ENCODE results near the gene PARD6B. TPM values are rescaled to one million over a fixed set of nuclear protein-coding genes. Genes with fewer than 3 reads are reported as not detected.

Gene PARD6B
- total RNA-seq, 1 donor from 2014 or later = 45.7 TPM

DNA sequence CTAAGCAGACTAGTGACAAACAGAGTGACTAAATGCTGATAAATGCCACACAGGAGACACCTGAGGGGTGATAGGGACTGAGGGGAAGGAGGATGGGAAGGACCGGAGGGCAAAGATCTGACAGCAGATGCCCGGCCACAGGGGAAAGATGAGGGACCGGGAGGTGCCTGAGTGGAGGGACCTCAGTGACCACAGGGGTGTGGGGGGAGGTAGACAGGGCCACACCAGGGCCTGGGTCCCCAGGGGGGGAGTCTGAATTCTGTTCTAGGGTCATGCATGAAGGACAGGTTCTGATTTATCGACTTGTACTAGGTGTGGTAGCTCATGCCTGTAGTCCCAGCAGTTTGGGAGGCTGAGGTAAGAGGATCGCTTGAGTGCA lies 70.4 kb downstream of the PARD6B start:
- no peaks in the 10 kb centered on the region for H3K9me3 Mint-ChIP-seq
- Histone ChIP-seq H3K9ac (no peak overlapping the region), H3K4me1 (no peaks in the 10 kb centered on the region), H3K36me3 (no peaks in the 10 kb centered on the region), H2AFZ (replicated peaks) (no peak overlapping the region), H3F3A (ENCODE audit: low read depth) (no peaks in the 10 kb centered on the region), H3K27me3 (no peaks in the 10 kb centered on the region), H3K9me3 (ENCODE audit: low read depth) (no peaks in the 10 kb centered on the region), H3K27ac (no peak overlapping the region), H4K20me1 (ENCODE audit: low read depth) (peaks cover 9% of the 10 kb centered on the region), H3K4me3 (no peak overlapping the region), H3K4me2 (no peak overlapping the region), H3K79me2 (ENCODE audit: low read depth) (peaks cover 8% of the 10 kb centered on the region)
- H3K4me1 Mint-ChIP-seq = peaks cover 9% of the 10 kb centered on the region
- DNase-seq (ENCODE audit: low spot score) = no peak
- TF ChIP-seq, protein P1, sequence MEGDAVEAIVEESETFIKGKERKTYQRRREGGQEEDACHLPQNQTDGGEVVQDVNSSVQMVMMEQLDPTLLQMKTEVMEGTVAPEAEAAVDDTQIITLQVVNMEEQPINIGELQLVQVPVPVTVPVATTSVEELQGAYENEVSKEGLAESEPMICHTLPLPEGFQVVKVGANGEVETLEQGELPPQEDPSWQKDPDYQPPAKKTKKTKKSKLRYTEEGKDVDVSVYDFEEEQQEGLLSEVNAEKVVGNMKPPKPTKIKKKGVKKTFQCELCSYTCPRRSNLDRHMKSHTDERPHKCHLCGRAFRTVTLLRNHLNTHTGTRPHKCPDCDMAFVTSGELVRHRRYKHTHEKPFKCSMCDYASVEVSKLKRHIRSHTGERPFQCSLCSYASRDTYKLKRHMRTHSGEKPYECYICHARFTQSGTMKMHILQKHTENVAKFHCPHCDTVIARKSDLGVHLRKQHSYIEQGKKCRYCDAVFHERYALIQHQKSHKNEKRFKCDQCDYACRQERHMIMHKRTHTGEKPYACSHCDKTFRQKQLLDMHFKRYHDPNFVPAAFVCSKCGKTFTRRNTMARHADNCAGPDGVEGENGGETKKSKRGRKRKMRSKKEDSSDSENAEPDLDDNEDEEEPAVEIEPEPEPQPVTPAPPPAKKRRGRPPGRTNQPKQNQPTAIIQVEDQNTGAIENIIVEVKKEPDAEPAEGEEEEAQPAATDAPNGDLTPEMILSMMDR (IDR thresholded peaks at IDR 0.05) = no peak
- TF ChIP-seq EZH2phosphoT487 (IDR thresholded peaks at IDR 0.05) (no peak), EZH2 (IDR thresholded peaks at IDR 0.05) (no peak)
- H3K27ac Mint-ChIP-seq = peak overlapping the region; percentile 59
- peaks cover 2% of the 10 kb centered on the region for H3K27me3 Mint-ChIP-seq (ENCODE audit: insufficient read depth, low read depth)
- no peak overlapping the region for H3K4me3 Mint-ChIP-seq
- H3K36me3 Mint-ChIP-seq = no peaks in the 10 kb centered on the region

DNA sequence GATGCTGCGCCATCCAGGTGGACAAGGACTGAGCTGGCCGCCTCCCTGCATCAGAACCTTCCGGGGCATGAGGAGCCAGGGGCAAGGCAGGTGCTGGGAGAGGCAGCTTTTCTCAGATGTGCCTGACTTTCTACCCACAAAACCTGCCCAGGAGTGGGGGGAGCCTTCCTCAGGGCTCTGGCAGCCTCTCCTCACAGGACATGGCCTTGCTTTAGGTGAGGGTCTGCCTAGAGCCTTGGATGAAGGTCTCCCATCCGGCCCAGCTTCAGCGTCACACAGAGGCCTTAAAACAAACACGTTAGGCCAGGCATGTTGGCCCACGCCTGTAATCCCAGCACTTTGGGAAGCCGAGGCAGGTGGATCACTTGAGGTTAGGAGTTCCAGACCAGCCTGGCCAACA lies 70.9 kb downstream of the PARD6B start:
- Histone ChIP-seq H2AFZ (replicated peaks) (no peak overlapping the region), H3K27ac (no peak overlapping the region), H3K36me3 (no peaks in the 10 kb centered on the region), H4K20me1 (ENCODE audit: low read depth) (peaks cover 9% of the 10 kb centered on the region), H3K4me3 (no peak overlapping the region), H3K27me3 (no peaks in the 10 kb centered on the region), H3F3A (ENCODE audit: low read depth) (no peaks in the 10 kb centered on the region), H3K4me2 (no peak overlapping the region), H3K79me2 (ENCODE audit: low read depth) (peaks cover 3% of the 10 kb centered on the region), H3K9ac (no peak overlapping the region), H3K4me1 (no peaks in the 10 kb centered on the region), H3K9me3 (ENCODE audit: low read depth) (no peaks in the 10 kb centered on the region)
- H3K27ac Mint-ChIP-seq = no peak overlapping the region
- H3K36me3 Mint-ChIP-seq = no peaks in the 10 kb centered on the region
- peaks cover 9% of the 10 kb centered on the region for H3K4me1 Mint-ChIP-seq
- H3K4me3 Mint-ChIP-seq = no peak overlapping the region
- no peaks in the 10 kb centered on the region for H3K9me3 Mint-ChIP-seq
- no peak for DNase-seq (ENCODE audit: low spot score)
- TF ChIP-seq EZH2 (IDR thresholded peaks at IDR 0.05) = no peak
- TF ChIP-seq, protein P1 (IDR thresholded peaks at IDR 0.05) = no peak
- TF ChIP-seq EZH2phosphoT487 (IDR thresholded peaks at IDR 0.05) = no peak
- peaks cover 2% of the 10 kb centered on the region for H3K27me3 Mint-ChIP-seq (ENCODE audit: insufficient read depth, low read depth)

DNA sequence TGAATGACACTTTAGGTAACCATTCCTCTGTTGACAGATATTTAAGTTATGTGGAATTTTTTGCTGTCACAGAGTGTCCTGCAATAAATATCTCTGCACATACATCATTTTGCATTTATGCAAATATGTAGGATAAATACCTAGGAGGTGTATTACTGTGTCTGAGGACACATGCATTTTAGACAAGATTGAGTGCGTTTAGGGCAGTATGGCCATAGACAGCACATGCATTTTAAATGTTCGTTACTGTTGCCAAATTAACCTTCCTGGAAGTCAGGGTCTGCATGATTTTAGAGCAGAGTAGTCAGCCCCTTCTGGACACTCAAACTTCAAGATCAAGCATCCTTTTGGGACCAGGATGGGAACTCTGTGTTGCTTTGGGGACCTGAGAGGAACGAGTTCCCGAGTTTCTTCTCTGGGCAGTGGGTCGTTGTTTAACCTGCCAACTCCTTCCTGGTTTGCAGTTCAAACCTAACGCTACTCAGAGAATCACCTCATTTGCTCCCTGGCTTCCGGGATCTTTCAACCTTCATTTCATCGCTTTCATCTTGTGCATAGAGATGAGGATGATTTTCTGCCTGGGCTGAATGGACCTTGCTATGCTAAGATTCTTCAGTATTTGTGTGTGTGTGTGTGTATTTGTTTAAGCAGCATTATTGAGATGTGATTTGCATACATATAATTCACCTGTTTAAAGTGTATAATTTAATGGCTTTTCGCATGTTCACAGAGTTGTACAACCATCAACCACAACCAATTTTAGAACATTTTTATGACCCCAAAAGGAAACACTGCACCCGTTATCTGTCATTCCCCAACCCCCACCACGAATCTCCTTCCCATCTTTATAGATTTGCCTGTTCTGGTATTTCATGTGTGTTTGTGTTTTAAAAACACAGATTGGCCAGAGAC lies 73.3 kb downstream of the PARD6B start:
- Histone ChIP-seq H3K9me3 (ENCODE audit: low read depth) (no peaks in the 10 kb centered on the region), H3K4me1 (no peaks in the 10 kb centered on the region), H2AFZ (replicated peaks) (no peak overlapping the region), H3F3A (ENCODE audit: low read depth) (no peaks in the 10 kb centered on the region), H3K36me3 (no peaks in the 10 kb centered on the region), H3K27ac (no peak overlapping the region), H4K20me1 (ENCODE audit: low read depth) (peaks cover 4% of the 10 kb centered on the region), H3K9ac (no peak overlapping the region), H3K4me3 (no peak overlapping the region), H3K79me2 (ENCODE audit: low read depth) (peaks cover 5% of the 10 kb centered on the region), H3K27me3 (no peaks in the 10 kb centered on the region), H3K4me2 (no peak overlapping the region)
- DNase-seq (ENCODE audit: low spot score) = no peak
- H3K27ac Mint-ChIP-seq = no peak overlapping the region
- TF ChIP-seq, protein P1 (IDR thresholded peaks at IDR 0.05) = no peak
- TF ChIP-seq EZH2phosphoT487 (IDR thresholded peaks at IDR 0.05) (no peak), EZH2 (IDR thresholded peaks at IDR 0.05) (no peak)
- peaks cover under 1% of the 10 kb centered on the region for H3K36me3 Mint-ChIP-seq
- no peaks in the 10 kb centered on the region for H3K9me3 Mint-ChIP-seq
- H3K27me3 Mint-ChIP-seq (ENCODE audit: insufficient read depth, low read depth) = peaks cover 2% of the 10 kb centered on the region
- peaks cover 4% of the 10 kb centered on the region for H3K4me1 Mint-ChIP-seq
- no peak overlapping the region for H3K4me3 Mint-ChIP-seq
